ENCODE data around the gene DACT2.

DNA sequence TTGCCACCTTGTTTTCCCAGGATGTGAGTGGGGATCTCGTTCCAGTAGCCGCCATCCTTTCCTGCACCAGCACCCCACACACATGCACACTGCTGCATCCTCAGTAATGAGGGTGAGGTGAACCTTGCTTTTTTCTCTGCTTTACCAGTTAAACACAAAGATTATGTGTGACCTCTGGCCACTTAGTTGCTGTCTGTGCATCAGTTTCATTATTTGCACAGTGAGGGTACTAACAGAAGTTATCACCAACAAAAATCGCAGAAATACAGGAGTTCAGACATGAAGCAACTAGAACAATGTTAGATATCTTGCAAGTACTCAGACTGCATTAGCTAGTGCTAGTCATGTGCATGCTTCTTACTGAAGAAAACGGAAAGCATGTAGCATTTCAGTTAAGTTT, 17.4 kb upstream of the DACT2 start:
- TF ChIP-seq, protein P1, sequence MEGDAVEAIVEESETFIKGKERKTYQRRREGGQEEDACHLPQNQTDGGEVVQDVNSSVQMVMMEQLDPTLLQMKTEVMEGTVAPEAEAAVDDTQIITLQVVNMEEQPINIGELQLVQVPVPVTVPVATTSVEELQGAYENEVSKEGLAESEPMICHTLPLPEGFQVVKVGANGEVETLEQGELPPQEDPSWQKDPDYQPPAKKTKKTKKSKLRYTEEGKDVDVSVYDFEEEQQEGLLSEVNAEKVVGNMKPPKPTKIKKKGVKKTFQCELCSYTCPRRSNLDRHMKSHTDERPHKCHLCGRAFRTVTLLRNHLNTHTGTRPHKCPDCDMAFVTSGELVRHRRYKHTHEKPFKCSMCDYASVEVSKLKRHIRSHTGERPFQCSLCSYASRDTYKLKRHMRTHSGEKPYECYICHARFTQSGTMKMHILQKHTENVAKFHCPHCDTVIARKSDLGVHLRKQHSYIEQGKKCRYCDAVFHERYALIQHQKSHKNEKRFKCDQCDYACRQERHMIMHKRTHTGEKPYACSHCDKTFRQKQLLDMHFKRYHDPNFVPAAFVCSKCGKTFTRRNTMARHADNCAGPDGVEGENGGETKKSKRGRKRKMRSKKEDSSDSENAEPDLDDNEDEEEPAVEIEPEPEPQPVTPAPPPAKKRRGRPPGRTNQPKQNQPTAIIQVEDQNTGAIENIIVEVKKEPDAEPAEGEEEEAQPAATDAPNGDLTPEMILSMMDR (IDR thresholded peaks at IDR 0.05; ENCODE audit: control extremely low read depth in 1 of 3, insufficient read depth in 1 of 3, low read depth in 1 of 3, low read length in 3 of 3): no peak
- no peak for TF ChIP-seq SIN3A (conservative IDR thresholded peaks at IDR 0.05 in 1 of 2, IDR thresholded peaks at IDR 0.05 in 1 of 2; ENCODE audit: low read depth in 1 of 2, low read length in 2 of 2)
- TF ChIP-seq EP300 (IDR thresholded peaks at IDR 0.05; ENCODE audit: borderline replicate concordance in 1 of 2, low read depth in 2 of 2, low read length in 2 of 2): no peak
